ENCODE measurements around the gene UNC5A. TPM values are rescaled to one million over a fixed set of nuclear protein-coding genes. Genes with fewer than 3 reads are reported as not detected.

UNC5A gene
- total and polyA plus RNA-seq, 2 of the 8 experiments (the other 6 are each of a cell fraction or from before 2014, with no cell fraction given) = 4.0 to 7.6 TPM

- POLR2A ChIA-PET (ENCODE audit: partially characterized antibody) = interaction anchor here (0.6 to 1.7 kb wide), 3 partner anchors 17 to 58 kb away, joined by 3 to 4 read pairs (median 3); no protein-coding TSS in a partner anchor
- Histone ChIP-seq H3K9ac (replicated peaks in 1 of 4; ENCODE audit: extremely low read depth in 1 of 4, low read depth in 3 of 4, low read length in 3 of 4) (no peak overlapping the region), H2BK12ac (ENCODE audit: low read depth, low read length) (peak overlapping the region; percentile 75; the same call in 1 of the 2 replicates)
Measured at GRCh38 chr5:176792655-176793342, 17.6 kb upstream of the UNC5A start.

More at GRCh38 chr5:176792655-176793342, 17.6 kb upstream of the UNC5A start:
- DNase-seq (ENCODE audit: low read depth in 1 of 2, low spot score in 2 of 2) = no peak
- Histone ChIP-seq H3K79me2 (ENCODE audit: control insufficient read depth in 1 of 2, insufficient read depth in 2 of 2, low read length in 2 of 2) (no peaks in the 10 kb centered on the region), H4K91ac (replicated peaks; ENCODE audit: insufficient read length, low read length) (peak overlapping the region; percentile 77), H3K23ac (ENCODE audit: insufficient read length) (no peak overlapping the region), H4K5ac (ENCODE audit: insufficient read length, low read depth, low read length) (no peak overlapping the region), H2AFZ (ENCODE audit: low read length) (no peak overlapping the region), H3K4me2 (ENCODE audit: insufficient read depth in 1 of 2, low read depth in 2 of 2, low read length in 2 of 2) (peak overlapping the region in 1 of 2 experiments; percentile 16; a peak in 1 of 4 replicates), H3K4me1 (replicated peaks in 1 of 4; ENCODE audit: control insufficient read depth in 3 of 4, insufficient read depth in 4 of 4, low read length in 3 of 4) (peaks cover 0 to 22% (median 15%) of the 10 kb centered on the region in 4 experiments; a peak in 6 of 7 replicates), H4K8ac (ENCODE audit: extremely low read depth, insufficient read depth, low read length) (no peak overlapping the region; the same call in 1 of the 2 replicates), H3K4ac (replicated peaks; ENCODE audit: insufficient read length, low read depth, low read length) (peak overlapping the region; percentile 80), H2AK5ac (ENCODE audit: low read depth, low read length) (no peak overlapping the region), H3K36me3 (ENCODE audit: control insufficient read depth in 2 of 4, insufficient read depth in 4 of 4, low read length in 3 of 4) (no peaks in the 10 kb centered on the region), H3K27me3 (replicated peaks in 1 of 4; ENCODE audit: control insufficient read depth in 3 of 4, extremely low read depth in 1 of 4, insufficient read depth in 3 of 4, low read length in 3 of 4) (peaks cover 0 to 2% (median under 1%) of the 10 kb centered on the region in 4 experiments; a peak in 1 of 7 replicates), H3K56ac (replicated peaks; ENCODE audit: insufficient read length, low read depth, low read length) (no peak overlapping the region), H3K27ac (ENCODE audit: low read depth, low read length) (no peak overlapping the region), H4K20me1 (replicated peaks in 1 of 2; ENCODE audit: control insufficient read depth in 1 of 2, insufficient read depth in 2 of 2, low read length in 2 of 2) (no peaks in the 10 kb centered on the region), H3K4me3 (ENCODE audit: extremely low read depth in 1 of 4, insufficient read depth in 2 of 4, low read depth in 3 of 4, low read length in 4 of 4) (no peak overlapping the region), H3K23me2 (ENCODE audit: low read depth, low read length) (no peaks in the 10 kb centered on the region), H3K14ac (ENCODE audit: insufficient read length) (no peak overlapping the region), H3K9me3 (ENCODE audit: insufficient read depth in 2 of 2, low read depth in 1 of 2, low read length in 1 of 2) (no peaks in the 10 kb centered on the region), H2BK5ac (ENCODE audit: low read depth, low read length) (peak overlapping the region; percentile 35; the same call in 1 of the 2 replicates), H3K18ac (ENCODE audit: extremely low read depth, low read length) (no peak overlapping the region), H2BK120ac (replicated peaks; ENCODE audit: low read depth, low read length) (no peak overlapping the region), H2BK20ac (ENCODE audit: low read length) (no peak overlapping the region), H2BK15ac (ENCODE audit: low read length) (peak overlapping the region; percentile 97), H3K79me1 (ENCODE audit: low read depth, low read length) (no peaks in the 10 kb centered on the region)
- no peak for FAIRE-seq
- 82% methylated on average over 13 of the region's 18 CpGs; no CpG with 5 or more reads in 1 of the 2 experiments for WGBS, 2 experiments (ENCODE audit: extremely low coverage in 1 of 2, insufficient coverage in 1 of 2, insufficient read length in 1 of 2, insufficient replicate concordance in 2 of 2, low coverage in 1 of 2, low lambda C conversion rate in 2 of 2, missing lambda C conversion rate in 1 of 2)
- CTCF ChIA-PET (ENCODE audit: partially characterized antibody) = interaction anchor here (1.0 to 2.9 kb wide), 7 partner anchors 8 to 135 kb away, joined by 3 to 11 read pairs (median 4); no protein-coding TSS in a partner anchor
- TF ChIP-seq TCF12 (IDR thresholded peaks at IDR 0.05; ENCODE audit: low read depth, low read length) (no peak), HDAC2 (IDR thresholded peaks at IDR 0.05; ENCODE audit: borderline replicate concordance in 1 of 2, low read depth in 2 of 2, low read length in 2 of 2) (no peak), CREB1 (IDR thresholded peaks at IDR 0.05) (no peak), BCL11A (IDR thresholded peaks at IDR 0.05; ENCODE audit: low read depth in 2 of 2, low read length in 2 of 2) (no peak), RNF2 (IDR thresholded peaks at IDR 0.05; ENCODE audit: borderline replicate concordance, low read depth, low read length, missing control alignments, poor library complexity, severe bottlenecking) (no peak), GABPA (IDR thresholded peaks at IDR 0.05; ENCODE audit: borderline replicate concordance, insufficient read depth, low read length) (no peak), SIN3A (conservative IDR thresholded peaks at IDR 0.05 in 1 of 2, IDR thresholded peaks at IDR 0.05 in 1 of 2; ENCODE audit: low read depth in 1 of 2, low read length in 2 of 2) (no peak)

All from H1 (cell line).